GM19452 (cell line): ENCODE results near the gene PNPLA2.

Experiments used
- ATAC-seq: cut with Tn5 transposase; IDR thresholded peaks from one replicate; pipeline ENCODE4 v1.9.1; 2021; ENCODE audit not compliant: unreplicated experiment

Gene PNPLA2

DNA sequence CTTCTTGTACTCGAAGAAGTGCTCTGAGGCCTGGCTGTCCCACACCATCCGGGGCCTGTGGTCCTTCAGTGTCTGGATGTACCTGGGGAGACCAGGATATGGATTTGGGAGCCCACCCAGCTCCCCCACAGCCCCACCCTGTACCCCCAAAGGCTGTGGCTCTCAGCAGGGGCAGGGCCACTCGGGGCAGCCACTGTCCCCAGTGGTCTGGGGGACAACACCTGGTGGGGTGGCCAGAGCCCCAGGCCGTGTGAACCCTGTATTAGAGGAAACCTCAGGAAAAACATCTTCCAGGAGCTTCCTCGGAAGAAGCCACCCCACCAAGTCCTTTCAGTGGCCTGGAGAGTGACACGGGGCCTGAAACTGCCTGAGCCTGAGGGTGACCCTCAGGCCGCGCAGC is 51.7 kb downstream of the PNPLA2 start:
- no peak for ATAC-seq

DNA sequence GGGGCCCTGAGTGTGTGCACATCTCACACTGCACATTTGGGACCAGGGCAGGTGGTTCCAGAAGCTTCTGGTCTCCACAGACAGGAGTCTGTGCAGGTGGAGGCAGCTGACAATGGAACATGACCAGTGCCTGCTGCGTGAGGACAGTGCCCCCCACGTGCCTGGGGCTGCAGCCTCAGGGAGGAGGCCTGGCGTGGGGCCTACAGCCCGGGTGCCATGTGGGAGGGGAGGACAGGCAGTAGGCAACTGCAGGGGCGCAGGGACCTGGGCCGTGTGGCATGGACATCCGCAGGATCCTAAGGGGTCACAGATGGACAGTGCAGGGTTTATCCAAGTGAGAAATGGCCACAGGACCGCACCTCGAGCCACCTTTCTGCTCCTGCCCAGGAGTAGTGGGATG is 52.8 kb downstream of the PNPLA2 start:
- no peak for ATAC-seq

DNA sequence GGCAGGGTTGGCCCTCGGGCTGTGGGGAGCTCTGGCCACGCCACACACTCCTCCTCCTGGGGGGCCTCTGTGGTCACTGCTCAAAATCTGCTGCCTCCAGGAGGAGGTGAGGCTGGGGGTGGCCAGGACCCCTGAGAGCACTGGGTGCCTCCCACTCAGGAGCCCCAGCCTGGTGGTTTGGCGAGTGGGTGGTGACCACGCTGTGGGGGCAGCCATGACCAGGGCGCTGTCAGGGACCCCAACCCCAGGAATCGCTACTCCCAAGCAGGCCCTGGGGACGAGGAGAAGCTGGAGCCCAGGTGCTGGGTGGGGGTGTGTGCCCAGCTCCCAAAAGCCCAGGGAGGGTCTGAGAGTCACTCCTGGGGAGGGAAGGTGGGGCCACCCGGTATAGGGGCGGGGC is 54.1 kb downstream of the PNPLA2 start:
- ATAC-seq = no peak

DNA sequence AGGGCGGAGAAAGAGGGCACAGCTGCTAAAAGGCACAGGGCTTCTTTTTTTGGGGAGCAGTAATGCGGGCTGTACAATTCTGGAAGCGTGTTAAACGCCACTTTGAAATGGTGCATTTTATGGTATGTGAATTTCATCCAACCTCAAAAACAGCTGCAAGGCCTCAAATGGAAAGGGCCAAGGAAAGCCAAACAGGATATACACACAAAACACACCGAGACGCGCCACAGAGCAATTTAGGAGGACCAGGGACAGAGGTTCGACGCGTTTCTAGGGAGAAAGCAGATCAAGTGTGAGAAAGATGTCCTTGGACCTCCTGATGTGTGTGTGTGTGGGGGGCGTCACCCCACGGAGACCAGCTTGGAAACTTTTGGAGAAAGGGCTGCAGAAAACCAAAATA is 55.0 kb downstream of the PNPLA2 start:
- no peak for ATAC-seq
